IPS DF 6.9 (cell line): ENCODE results near the gene POLDIP2.
"Not testable (repeated sequence)": the region's sequence is repeated elsewhere in the genome, so short reads cannot be mapped to it uniquely, and the experiment has no call there.

ENCODE experiments used
- DNase-seq: peaks from one replicate; pipeline ENCODE4 v3.0.0-alpha.2; 2013; ENCODE audit warnings: low read depth, low spot score
- H3K27ac ChIP-seq: one replicate; pipeline ENCODE4 v1.5.1; 2013; ENCODE audit warnings: low read length, control low read depth
- H3K27me3 ChIP-seq: 2 replicates; pipeline ENCODE4 v1.6.1; 2013; ENCODE audit warnings: mild to moderate bottlenecking, low read length; ENCODE audit not compliant: control insufficient read depth, insufficient read depth
- H3K36me3 ChIP-seq: 2 replicates; pipeline ENCODE4 v1.6.1; 2013; ENCODE audit warnings: low read length; ENCODE audit not compliant: control insufficient read depth, insufficient read depth
- H3K4me1 ChIP-seq: 2 replicates; pipeline ENCODE4 v1.6.1; 2013; ENCODE audit warnings: low read length; ENCODE audit not compliant: control insufficient read depth, insufficient read depth
- H3K4me3 ChIP-seq: 2 replicates; pipeline ENCODE4 v1.5.1; 2013; ENCODE audit warnings: mild to moderate bottlenecking, low read length
- H3K9me3 ChIP-seq: 2 replicates; pipeline ENCODE4 v1.6.1; 2013; ENCODE audit warnings: low read length, inconsistent platforms; ENCODE audit not compliant: control insufficient read depth, insufficient read depth
- WGBS: extraction: QIAGEN DNeasy Blood & Tissue Kit; methylation state at CpG from one replicate; pipeline ENCODE4 v1.1.7; 2013; ENCODE audit warnings: mixed read lengths, missing lambda C conversion rate; ENCODE audit not compliant: insufficient read length, insufficient coverage; 5-methylcytosine and 5-hydroxymethylcytosine counted together

Gene POLDIP2

DNA sequence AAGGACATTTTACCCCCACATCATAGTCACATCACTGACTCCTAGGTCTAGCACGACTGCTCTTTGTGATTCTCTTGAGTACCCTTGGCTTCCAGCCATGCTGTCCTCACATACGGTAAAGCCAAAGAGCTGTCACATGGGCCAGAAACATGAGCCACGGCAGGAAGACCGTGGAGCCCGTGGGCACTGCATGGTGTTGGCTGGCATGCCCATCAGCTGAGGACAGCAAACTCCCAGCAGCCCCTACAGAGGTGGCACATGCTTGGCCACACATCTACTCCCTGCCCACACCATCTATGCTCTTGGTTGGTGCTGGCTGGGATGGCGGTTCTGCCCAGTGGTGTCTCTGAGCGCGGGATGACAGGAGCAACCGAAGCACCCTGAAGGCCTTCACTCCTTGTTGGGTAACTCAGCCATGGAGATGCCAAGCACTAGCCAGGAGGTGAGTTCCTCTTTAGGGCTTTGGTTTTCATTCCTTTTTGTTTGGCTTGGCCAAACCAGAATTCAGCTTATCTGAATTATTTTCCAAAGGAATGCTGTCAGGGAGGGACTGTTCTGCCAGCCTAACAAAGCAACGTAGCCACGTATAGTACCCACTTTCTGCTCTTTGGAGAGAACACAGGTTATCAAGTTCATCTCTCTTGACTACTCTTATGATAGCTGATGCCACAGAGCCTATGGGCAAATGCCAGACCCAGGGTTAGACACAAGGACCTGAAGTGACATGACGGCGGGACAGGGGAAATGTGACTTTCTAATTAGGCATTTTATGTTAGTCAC lies 11.7 kb downstream of the POLDIP2 start:
- H3K27ac ChIP-seq: no peak overlapping the region
- H3K36me3 ChIP-seq: peaks cover 37% of the 10 kb centered on the region
- no peaks in the 10 kb centered on the region for H3K9me3 ChIP-seq
- no peaks in the 10 kb centered on the region for H3K27me3 ChIP-seq
- WGBS: no CpG with 5 or more reads among the region's 13 CpGs
- no peak overlapping the region for H3K4me3 ChIP-seq
- no peak for DNase-seq
- no peaks in the 10 kb centered on the region for H3K4me1 ChIP-seq

DNA sequence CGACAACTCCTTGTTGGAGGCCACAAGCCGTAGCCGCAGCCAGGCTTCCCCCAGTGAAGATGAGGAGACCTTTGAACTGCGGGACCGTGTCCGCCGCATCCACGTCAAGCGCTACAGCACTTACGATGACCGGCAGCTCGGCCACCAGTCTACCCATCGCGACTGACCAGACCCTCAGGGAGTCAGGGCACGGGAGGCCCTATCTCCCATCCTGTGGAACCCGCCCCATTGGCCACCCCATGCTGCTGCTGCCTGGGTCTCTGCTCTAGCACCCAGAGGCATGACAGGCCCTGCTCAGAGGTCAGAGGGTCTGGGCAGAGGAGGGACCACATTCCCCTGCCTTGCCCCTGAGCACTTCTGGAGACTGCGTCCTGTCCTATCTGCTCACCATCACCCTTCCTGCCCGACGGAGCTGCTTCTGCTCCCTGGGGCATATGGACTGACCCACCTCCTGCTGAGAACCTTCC lies 12.9 kb downstream of the POLDIP2 start:
- Histone ChIP-seq H3K36me3 (peaks cover 33% of the 10 kb centered on the region), H3K27me3 (no peaks in the 10 kb centered on the region), H3K4me3 (no peak overlapping the region), H3K27ac (no peak overlapping the region), H3K4me1 (no peaks in the 10 kb centered on the region), H3K9me3 (no peaks in the 10 kb centered on the region)
- WGBS: no CpG with 5 or more reads among the region's 19 CpGs
- DNase-seq: no peak

DNA sequence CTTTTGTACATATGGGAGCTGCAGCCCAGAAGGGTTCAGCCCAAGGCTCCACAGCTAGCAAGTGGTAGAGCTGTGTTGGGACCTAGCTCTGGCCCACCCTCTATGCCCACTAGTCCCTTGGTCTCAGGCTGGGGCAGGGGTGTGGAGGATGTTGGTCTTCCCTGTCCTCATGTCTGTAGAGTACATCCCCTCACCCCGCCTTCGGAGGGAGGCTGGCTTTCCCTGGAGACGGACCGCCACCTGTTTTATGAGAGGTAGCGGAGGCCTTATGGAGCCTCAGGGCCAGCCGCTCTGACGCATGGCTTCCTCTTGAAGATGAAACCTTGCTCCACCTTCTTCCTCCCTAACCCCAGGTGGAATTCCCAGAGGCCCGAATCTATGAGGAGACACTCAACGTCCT lies 13.3 kb downstream of the POLDIP2 start:
- Histone ChIP-seq H3K4me1 (no peaks in the 10 kb centered on the region), H3K9me3 (no peaks in the 10 kb centered on the region), H3K27ac (no peak overlapping the region), H3K36me3 (peaks cover 34% of the 10 kb centered on the region), H3K27me3 (no peaks in the 10 kb centered on the region), H3K4me3 (no peak overlapping the region)
- no CpG with 5 or more reads among the region's 9 CpGs for WGBS
- DNase-seq: no peak

DNA sequence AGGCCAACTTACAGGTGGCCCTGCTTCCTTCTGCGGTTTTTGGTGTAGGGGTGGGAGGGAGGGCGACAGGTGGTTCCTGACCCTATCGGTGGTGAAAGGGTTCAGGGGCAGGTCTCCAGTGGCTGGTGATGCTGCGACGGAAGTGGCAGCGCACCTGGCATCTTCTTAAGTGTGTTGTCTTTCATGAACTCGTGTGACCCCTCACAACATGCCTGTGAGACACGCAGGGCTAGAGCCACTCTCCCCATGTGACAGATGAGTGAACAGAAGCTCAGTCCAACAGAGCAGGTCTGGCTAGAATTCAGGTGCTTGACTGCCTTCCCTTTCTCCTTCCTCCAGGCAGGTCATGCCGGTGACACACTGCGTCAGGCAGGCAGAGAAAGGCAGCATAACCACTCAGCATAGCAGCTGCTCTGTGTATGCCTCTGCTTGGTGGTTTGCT lies 13.8 kb downstream of the POLDIP2 start:
- no peaks in the 10 kb centered on the region for H3K27me3 ChIP-seq
- no peak overlapping the region for H3K4me3 ChIP-seq
- WGBS: no CpG with 5 or more reads among the region's 10 CpGs
- H3K27ac ChIP-seq: no peak overlapping the region
- peaks cover 30% of the 10 kb centered on the region for H3K36me3 ChIP-seq
- H3K9me3 ChIP-seq: no peaks in the 10 kb centered on the region
- DNase-seq: no peak
- H3K4me1 ChIP-seq: no peaks in the 10 kb centered on the region

DNA sequence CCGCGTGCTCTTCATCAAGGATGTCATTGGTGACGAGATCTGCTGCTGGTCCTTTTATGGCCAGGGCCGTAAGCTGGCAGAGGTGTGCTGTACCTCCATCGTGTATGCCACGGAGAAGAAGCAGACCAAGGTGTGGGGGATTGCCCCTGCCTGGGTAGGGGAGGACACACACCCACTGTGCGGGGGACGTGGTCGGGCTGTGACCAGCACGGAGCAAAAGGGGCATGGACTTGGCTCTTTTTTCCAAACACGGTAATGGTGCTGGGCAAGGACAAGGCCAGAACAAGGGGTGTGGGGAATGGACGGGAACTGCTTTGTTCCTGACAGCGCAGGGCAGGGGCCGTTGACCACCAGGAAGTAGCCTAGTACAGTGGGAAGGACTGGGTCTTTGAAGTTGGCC lies 15.0 kb downstream of the POLDIP2 start:
- H3K27ac ChIP-seq: no peak overlapping the region

DNA sequence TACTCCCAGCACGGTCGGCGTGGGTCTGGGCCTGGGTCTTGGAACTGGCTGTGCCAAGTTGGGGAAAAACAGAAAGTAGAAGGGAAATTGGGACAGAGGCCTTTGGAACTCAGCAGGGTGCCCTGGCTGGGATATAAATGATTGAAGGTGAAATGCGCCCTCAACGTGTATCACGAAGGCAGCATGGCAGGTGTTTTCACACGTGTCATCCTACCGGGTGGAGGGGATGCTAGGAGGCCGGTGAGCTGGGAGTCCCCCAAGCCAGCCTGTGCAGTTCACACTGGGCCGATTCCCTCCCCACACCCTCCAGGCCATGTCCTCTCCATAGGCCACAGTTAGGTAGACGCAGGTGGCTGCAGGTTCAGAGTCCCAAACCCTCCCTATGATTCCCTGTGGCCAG lies 15.8 kb downstream of the POLDIP2 start:
- DNase-seq: no peak
- Histone ChIP-seq H3K4me1 (no peaks in the 10 kb centered on the region), H3K36me3 (peaks cover 28% of the 10 kb centered on the region), H3K27ac (no peak overlapping the region), H3K27me3 (no peaks in the 10 kb centered on the region), H3K9me3 (no peaks in the 10 kb centered on the region), H3K4me3 (no peak overlapping the region)
- no CpG with 5 or more reads among the region's 11 CpGs for WGBS

More for the DNA sequence above, 15.0 kb downstream of the POLDIP2 start:
- no peaks in the 10 kb centered on the region for H3K9me3 ChIP-seq
- H3K27me3 ChIP-seq: no peaks in the 10 kb centered on the region
- H3K4me3 ChIP-seq: no peak overlapping the region
- WGBS: no CpG with 5 or more reads among the region's 14 CpGs
- H3K36me3 ChIP-seq: peaks cover 28% of the 10 kb centered on the region
- DNase-seq: no peak
- H3K4me1 ChIP-seq: no peaks in the 10 kb centered on the region

DNA sequence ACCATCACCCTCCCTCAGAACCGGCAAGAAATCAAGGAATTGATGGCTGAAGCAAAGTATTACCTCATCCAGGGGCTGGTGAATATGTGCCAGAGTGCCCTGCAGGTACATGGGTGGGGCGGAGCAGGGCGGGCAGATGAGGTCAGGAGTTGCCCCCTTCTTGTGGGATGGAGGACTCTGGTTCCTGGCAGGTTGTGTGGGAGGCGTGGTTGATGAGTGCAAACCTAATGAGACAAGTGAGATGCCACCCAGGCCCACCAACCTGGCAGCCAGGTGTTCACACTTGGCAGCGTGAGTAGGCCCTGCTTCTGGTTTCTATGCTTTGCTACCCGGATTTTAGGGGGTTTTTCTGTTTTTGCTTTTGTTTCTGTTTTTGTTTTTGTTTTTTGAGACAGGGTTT lies 17.0 kb downstream of the POLDIP2 start:
- WGBS: no CpG with 5 or more reads among the region's 6 CpGs
- H3K4me3 ChIP-seq: no peak overlapping the region
- H3K4me1 ChIP-seq: no peaks in the 10 kb centered on the region
- DNase-seq: no peak
- no peaks in the 10 kb centered on the region for H3K27me3 ChIP-seq
- peaks cover 23% of the 10 kb centered on the region for H3K36me3 ChIP-seq
- H3K9me3 ChIP-seq: no peaks in the 10 kb centered on the region
- no peak overlapping the region for H3K27ac ChIP-seq

DNA sequence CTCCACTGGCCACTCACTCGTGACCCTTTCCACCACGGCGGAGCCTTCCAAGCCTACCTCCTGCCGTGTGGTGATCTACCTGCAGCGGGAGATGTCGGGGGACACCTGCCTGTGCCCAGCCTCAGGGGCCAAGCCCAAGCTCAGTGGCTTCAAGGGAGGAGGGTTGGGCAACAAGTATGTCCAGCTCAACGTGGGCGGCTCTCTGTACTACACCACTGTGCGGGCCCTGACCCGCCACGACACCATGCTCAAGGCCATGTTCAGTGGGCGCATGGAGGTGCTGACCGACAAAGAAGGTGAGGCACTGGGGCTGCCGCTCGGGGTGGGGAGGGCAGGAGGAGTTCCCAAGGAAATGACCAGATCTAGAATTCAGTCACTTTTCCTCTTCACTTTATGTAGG lies 17.9 kb downstream of the POLDIP2 start:
- peaks cover 22% of the 10 kb centered on the region for H3K36me3 ChIP-seq
- H3K4me3 ChIP-seq: no peak overlapping the region
- H3K27me3 ChIP-seq: no peaks in the 10 kb centered on the region
- H3K4me1 ChIP-seq: no peaks in the 10 kb centered on the region
- H3K27ac ChIP-seq: no peak overlapping the region
- no peaks in the 10 kb centered on the region for H3K9me3 ChIP-seq
- no peak for DNase-seq
- no CpG with 5 or more reads among the region's 15 CpGs for WGBS

DNA sequence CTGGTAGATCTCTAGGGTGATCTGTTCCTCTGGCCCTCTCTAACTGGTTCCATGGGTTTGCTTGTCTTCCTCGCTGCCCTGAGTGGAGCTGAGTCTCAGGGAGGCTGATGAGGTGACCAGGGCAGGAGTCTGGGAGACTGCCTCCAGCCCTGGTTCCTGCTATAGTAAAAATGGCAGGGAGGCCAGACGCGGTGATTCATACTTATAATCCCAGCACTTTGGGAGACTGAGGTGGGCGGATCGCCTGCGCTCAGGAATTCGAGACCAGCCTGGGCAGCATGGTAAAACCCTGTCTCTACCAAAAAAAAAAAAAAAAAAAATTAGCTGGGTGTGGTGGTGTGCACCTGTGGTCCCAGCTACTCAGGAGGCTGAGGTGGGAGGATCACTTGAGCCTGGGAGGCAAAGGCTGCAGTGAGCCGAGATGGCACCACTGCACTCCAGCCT lies 18.5 kb downstream of the POLDIP2 start:
- H3K27ac ChIP-seq, DNase-seq, H3K4me1 ChIP-seq, H3K9me3 ChIP-seq, H3K4me3 ChIP-seq, H3K27me3 ChIP-seq: not testable (repeated sequence)
- WGBS: no CpG with 5 or more reads among the region's 8 CpGs
- peaks cover 17% of the 10 kb centered on the region for H3K36me3 ChIP-seq

DNA sequence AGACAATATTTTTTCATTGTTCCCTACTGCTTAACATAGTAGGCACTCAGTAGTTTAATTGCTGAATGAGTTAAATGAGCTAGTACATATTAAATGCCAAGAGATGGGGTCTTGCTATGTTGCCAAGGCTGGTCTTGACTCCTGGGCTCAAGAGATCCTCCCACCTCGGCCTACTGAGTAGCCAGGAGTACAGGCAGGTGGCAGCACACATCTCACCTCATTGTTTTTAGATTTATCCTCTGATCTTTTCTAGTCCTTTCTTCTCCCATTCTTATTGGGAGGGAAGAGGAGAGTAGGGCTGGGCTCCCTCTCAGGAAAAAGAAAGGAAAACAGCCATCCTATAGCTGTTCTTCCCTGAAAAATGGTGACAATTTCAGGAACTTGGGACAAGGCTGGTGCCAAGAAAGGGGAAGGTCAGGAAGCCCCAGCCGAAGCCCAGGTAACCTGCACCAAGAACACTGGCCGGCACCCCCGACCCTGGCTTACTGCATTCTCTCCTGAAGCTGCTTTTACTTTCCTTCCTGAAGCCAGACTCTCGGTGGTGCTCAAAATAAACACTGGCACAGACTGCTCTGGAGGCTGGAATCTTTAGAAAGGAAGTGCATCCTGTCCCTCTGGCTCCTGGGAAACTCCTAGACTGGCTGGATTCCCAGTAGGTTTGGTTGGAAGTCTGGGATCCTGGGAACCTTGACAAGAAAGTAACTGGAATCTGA lies 19.1 kb downstream of the POLDIP2 start:
- Histone ChIP-seq H3K4me1 (no peaks in the 10 kb centered on the region), H3K9me3 (no peaks in the 10 kb centered on the region), H3K27me3 (no peaks in the 10 kb centered on the region), H3K27ac (no peak overlapping the region), H3K36me3 (peaks cover 15% of the 10 kb centered on the region), H3K4me3 (no peak overlapping the region)
- no CpG with 5 or more reads among the region's 5 CpGs for WGBS
- no peak for DNase-seq
